Neural crest cell (in vitro differentiated cells): ENCODE results near the gene MROH2A. TPM values are rescaled to one million over a fixed set of nuclear protein-coding genes. Genes with fewer than 3 reads are reported as not detected.

Source experiments
- DNase-seq: peaks from one replicate; pipeline ENCODE4 v3.0.0; 2021; ENCODE audit warnings: low read depth, mixed read lengths, low spot score
- H3K27ac Mint-ChIP-seq: one replicate; pipeline ENCODE4 v1.8.0; 2021; ENCODE audit warnings: mild to moderate bottlenecking, mixed read lengths; ENCODE audit not compliant: unreplicated experiment
- H3K27me3 Mint-ChIP-seq: 2 replicates; pipeline ENCODE4 v1.8.0; 2021; ENCODE audit warnings: low read depth, mild to moderate bottlenecking, mixed read lengths
- H3K36me3 Mint-ChIP-seq: 2 replicates; pipeline ENCODE4 v1.8.0; 2021; ENCODE audit warnings: low read depth, mild to moderate bottlenecking, mixed read lengths
- H3K4me1 Mint-ChIP-seq: 2 replicates; pipeline ENCODE4 v1.8.0; 2021; ENCODE audit warnings: mixed read lengths
- H3K4me3 Mint-ChIP-seq: one replicate; pipeline ENCODE4 v1.8.0; 2021; ENCODE audit warnings: mild to moderate bottlenecking, mixed read lengths
- H3K9me3 Mint-ChIP-seq: 2 replicates; pipeline ENCODE4 v1.8.0; 2021; ENCODE audit warnings: mixed read lengths
- total RNA-seq: library from RNA; stranded (reverse); gene quantifications from 2 replicates; pipeline ENCODE4 v1.2.1, GENCODE V29; 2021
- TF ChIP-seq, protein P1 (sequence below): fragments of 200-600 bp; sonication (generic); conservative IDR thresholded peaks from 2 replicates; pipeline ENCODE4 v1.5.0; 2021; ENCODE audit warnings: antibody characterized with exemption, mild to moderate bottlenecking

MROH2A gene
- total RNA-seq, 1 donor from 2014 or later, result not detected

DNA sequence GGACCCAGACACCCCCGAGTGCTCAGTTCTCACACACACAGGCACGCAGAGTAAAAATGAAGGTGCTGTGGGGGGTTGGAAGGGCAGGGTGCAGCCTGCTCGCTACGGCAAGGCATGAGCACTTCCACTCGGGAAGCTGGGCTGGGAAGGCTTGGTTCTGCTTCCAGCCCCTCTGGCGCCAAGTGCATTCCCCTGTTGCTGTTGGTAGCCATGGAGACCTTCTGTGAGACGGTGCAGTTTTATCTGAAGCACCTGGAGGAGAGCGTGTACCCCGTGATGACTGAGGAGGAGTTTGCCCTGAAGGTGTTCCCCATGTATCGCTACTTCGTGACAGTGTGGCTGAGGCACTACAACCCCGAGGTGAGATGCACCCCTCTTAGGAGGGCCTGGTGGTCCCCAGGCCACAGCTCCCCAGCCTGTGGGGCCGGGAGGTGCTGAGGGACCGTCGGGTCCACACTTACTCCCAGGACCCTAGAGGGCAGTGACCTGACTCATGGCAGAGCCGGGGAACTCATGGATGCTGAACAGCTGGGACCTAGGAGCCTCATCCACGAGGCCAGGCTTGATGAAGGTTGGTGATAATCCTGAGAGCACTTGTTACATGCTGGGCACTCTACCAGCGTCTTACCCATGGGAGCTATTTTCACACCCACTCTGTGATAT lies 15.5 kb downstream of the MROH2A start:
- Mint-ChIP-seq H3K36me3 (no peaks in the 10 kb centered on the region), H3K9me3 (no peaks in the 10 kb centered on the region), H3K27ac (no peak overlapping the region), H3K4me1 (no peaks in the 10 kb centered on the region), H3K27me3 (no peaks in the 10 kb centered on the region), H3K4me3 (no peak overlapping the region)
- DNase-seq, result no peak
- TF ChIP-seq, protein P1, sequence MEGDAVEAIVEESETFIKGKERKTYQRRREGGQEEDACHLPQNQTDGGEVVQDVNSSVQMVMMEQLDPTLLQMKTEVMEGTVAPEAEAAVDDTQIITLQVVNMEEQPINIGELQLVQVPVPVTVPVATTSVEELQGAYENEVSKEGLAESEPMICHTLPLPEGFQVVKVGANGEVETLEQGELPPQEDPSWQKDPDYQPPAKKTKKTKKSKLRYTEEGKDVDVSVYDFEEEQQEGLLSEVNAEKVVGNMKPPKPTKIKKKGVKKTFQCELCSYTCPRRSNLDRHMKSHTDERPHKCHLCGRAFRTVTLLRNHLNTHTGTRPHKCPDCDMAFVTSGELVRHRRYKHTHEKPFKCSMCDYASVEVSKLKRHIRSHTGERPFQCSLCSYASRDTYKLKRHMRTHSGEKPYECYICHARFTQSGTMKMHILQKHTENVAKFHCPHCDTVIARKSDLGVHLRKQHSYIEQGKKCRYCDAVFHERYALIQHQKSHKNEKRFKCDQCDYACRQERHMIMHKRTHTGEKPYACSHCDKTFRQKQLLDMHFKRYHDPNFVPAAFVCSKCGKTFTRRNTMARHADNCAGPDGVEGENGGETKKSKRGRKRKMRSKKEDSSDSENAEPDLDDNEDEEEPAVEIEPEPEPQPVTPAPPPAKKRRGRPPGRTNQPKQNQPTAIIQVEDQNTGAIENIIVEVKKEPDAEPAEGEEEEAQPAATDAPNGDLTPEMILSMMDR, result no peak

- H3K4me3 Mint-ChIP-seq, result no peak overlapping the region
- no peaks in the 10 kb centered on the region for H3K4me1 Mint-ChIP-seq
- TF ChIP-seq, protein P1, result no peak
- H3K9me3 Mint-ChIP-seq, result no peaks in the 10 kb centered on the region
- no peak overlapping the region for H3K27ac Mint-ChIP-seq
- no peaks in the 10 kb centered on the region for H3K27me3 Mint-ChIP-seq
- DNase-seq, result no peak
- no peaks in the 10 kb centered on the region for H3K36me3 Mint-ChIP-seq
Measured at GRCh38 chr2:233794128-233794658, 16.1 kb downstream of the MROH2A start.

- no peak for DNase-seq
- Mint-ChIP-seq H3K9me3 (peaks cover 4% of the 10 kb centered on the region), H3K4me1 (no peaks in the 10 kb centered on the region), H3K27me3 (no peaks in the 10 kb centered on the region), H3K4me3 (no peak overlapping the region), H3K36me3 (no peaks in the 10 kb centered on the region), H3K27ac (no peak overlapping the region)
- TF ChIP-seq, protein P1, result no peak
Measured at GRCh38 chr2:233795735-233796171, 17.6 kb downstream of the MROH2A start.

DNA sequence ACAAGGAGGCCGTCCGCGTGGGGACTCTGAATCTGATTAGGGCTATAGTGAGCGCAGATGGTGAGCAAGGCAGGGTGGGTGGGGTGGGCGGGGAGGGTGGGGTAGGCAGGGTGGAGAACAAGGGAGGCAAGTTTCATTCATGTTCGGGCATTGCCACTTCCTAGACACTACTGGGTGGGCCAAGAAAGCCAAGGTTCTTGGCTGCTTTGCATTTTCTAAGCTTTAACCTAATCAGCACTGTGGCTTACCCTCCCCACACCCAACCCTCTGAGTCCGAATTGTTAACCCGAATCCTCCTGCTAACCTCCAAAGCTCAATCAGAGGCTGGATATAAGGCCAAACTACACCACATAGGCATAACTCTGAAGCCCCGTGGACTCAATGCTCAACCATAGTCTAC lies 18.1 kb downstream of the MROH2A start:
- TF ChIP-seq, protein P1, result no peak
- Mint-ChIP-seq H3K4me1 (no peaks in the 10 kb centered on the region), H3K9me3 (peaks cover 4% of the 10 kb centered on the region), H3K27ac (no peak overlapping the region), H3K4me3 (no peak overlapping the region), H3K36me3 (no peaks in the 10 kb centered on the region), H3K27me3 (no peaks in the 10 kb centered on the region)
- DNase-seq, result no peak

GRCh38 chr2:233798335-233799086 lies 20.4 kb downstream of the MROH2A start:
- no peaks in the 10 kb centered on the region for H3K27me3 Mint-ChIP-seq
- no peaks in the 10 kb centered on the region for H3K36me3 Mint-ChIP-seq
- no peak overlapping the region for H3K4me3 Mint-ChIP-seq
- H3K4me1 Mint-ChIP-seq, result no peaks in the 10 kb centered on the region
- no peak for DNase-seq
- H3K9me3 Mint-ChIP-seq, result peaks cover 4% of the 10 kb centered on the region
- no peak overlapping the region for H3K27ac Mint-ChIP-seq
- TF ChIP-seq, protein P1, result no peak
